ENCODE measurements around the gene FRMPD2. TPM values are rescaled to one million over a fixed set of nuclear protein-coding genes. Genes with fewer than 3 reads are reported as not detected.
"Not testable (repeated sequence)": the region's sequence is repeated elsewhere in the genome, so short reads cannot be mapped to it uniquely, and the experiment has no call there.

The FRMPD2 gene
- total RNA-seq, 1 experiment from 2014 or later: not detected

DNA sequence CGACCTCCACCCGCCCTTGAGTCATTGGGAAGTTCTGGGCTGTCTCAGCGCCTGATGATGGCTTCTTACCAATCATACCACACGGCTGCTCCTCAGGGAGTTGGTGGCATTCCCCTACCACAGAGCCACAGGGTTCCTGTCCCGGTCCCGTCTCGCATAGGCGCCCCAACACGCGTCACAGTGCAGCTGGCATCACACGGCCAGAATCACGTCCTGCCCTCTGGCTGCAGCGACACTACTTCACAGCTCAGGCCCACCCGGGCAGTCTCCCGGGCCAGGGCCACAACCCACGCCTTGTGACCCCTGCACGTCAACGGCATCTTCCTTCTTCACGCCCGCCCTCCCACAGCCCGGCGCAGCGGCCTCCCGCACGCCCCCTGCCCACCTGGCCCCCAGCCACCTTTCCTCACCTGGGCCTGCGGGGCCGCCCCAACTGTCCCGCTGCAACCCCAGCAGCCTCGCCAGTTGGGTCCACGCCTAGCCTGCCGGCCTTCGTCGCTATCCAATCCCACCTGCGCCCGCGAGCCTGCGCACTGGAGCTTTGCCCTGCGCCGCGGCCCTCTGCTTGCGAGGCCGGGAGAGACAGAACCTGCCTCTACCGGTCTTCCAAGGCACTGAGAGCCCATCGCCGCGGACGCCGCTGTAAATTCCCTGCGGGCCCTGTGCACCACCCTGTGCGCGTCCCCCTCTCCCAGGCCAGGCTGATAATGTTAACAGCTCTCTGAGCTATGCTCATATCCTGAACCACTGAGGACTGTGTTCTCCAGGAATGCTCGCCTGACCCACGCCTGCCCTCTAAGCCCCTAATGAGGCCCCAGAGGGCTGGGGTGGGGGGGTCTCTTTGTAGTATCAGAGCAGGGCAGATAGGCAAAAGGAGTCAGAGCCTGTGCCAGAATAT is 134.3 kb downstream of the FRMPD2 start:
- DNase-seq (ENCODE audit: low spot score); H3K27me3 ChIP-seq (replicated peaks; ENCODE audit: insufficient read depth, low read depth, low read length, poor library complexity); intact Hi-C loops (cut with micrococcal nuclease; ENCODE audit: unreplicated experiment); H3K4me3 ChIP-seq (ENCODE audit: low read depth, low read length, poor library complexity, severe bottlenecking); H3K4me1 ChIP-seq (ENCODE audit: insufficient read depth, low read length, poor library complexity, severe bottlenecking); POLR2A ChIA-PET (ENCODE audit: low non-redundant PET); H3K36me3 ChIP-seq (ENCODE audit: insufficient read depth, low read length, poor library complexity, severe bottlenecking); H3K27ac ChIP-seq (ENCODE audit: low read depth, low read length, poor library complexity, severe bottlenecking); BruUV-seq (replicated peaks); H3K9me3 ChIP-seq (ENCODE audit: low read depth, low read length, poor library complexity, severe bottlenecking); CTCF ChIA-PET: not testable (repeated sequence)

DNA sequence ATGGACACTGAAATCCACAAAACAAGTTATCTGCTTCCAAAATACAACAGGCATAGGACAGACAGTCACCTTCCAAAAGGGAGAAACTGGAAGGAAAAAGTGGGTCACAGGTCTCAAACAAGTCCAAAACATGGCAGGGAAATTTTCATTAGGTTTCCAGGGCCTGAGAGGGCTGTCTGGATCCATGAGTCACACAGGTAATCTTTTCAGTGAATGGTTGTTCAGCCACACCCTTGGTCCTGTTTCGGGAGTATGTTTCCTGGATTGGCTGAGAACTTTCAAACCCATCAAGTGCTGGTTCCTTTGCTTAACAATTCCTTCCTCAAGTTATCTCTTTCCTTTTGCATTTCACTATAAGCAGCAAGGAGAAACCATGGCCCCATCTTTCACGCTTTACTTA is 145.5 kb downstream of the FRMPD2 start:
- intact Hi-C loops (cut with micrococcal nuclease; ENCODE audit: unreplicated experiment); H3K4me3 ChIP-seq (ENCODE audit: low read depth, low read length, poor library complexity, severe bottlenecking); BruUV-seq (replicated peaks): not testable (repeated sequence)

GRCh38 chr10:48126251-48126650 is 148.2 kb downstream of the FRMPD2 start:
- BruUV-seq (replicated peaks); H3K27ac ChIP-seq (ENCODE audit: low read depth, low read length, poor library complexity, severe bottlenecking); intact Hi-C loops (cut with micrococcal nuclease; ENCODE audit: unreplicated experiment); CTCF ChIA-PET; H3K27me3 ChIP-seq (replicated peaks; ENCODE audit: insufficient read depth, low read depth, low read length, poor library complexity); H3K9me3 ChIP-seq (ENCODE audit: low read depth, low read length, poor library complexity, severe bottlenecking); H3K36me3 ChIP-seq (ENCODE audit: insufficient read depth, low read length, poor library complexity, severe bottlenecking); DNase-seq (ENCODE audit: low spot score); H3K4me3 ChIP-seq (ENCODE audit: low read depth, low read length, poor library complexity, severe bottlenecking); POLR2A ChIA-PET (ENCODE audit: low non-redundant PET); H3K4me1 ChIP-seq (ENCODE audit: insufficient read depth, low read length, poor library complexity, severe bottlenecking): not testable (repeated sequence)

More for the DNA sequence above, 145.5 kb downstream of the FRMPD2 start:
- H3K36me3 ChIP-seq (ENCODE audit: insufficient read depth, low read length, poor library complexity, severe bottlenecking); H3K4me1 ChIP-seq (ENCODE audit: insufficient read depth, low read length, poor library complexity, severe bottlenecking); CTCF ChIA-PET; H3K9me3 ChIP-seq (ENCODE audit: low read depth, low read length, poor library complexity, severe bottlenecking); H3K27ac ChIP-seq (ENCODE audit: low read depth, low read length, poor library complexity, severe bottlenecking); DNase-seq (ENCODE audit: low spot score); H3K27me3 ChIP-seq (replicated peaks; ENCODE audit: insufficient read depth, low read depth, low read length, poor library complexity); POLR2A ChIA-PET (ENCODE audit: low non-redundant PET): not testable (repeated sequence)

GRCh38 chr10:48125631-48126030 is 148.9 kb downstream of the FRMPD2 start:
- BruUV-seq (replicated peaks); CTCF ChIA-PET; H3K27me3 ChIP-seq (replicated peaks; ENCODE audit: insufficient read depth, low read depth, low read length, poor library complexity); H3K27ac ChIP-seq (ENCODE audit: low read depth, low read length, poor library complexity, severe bottlenecking); H3K36me3 ChIP-seq (ENCODE audit: insufficient read depth, low read length, poor library complexity, severe bottlenecking); H3K4me1 ChIP-seq (ENCODE audit: insufficient read depth, low read length, poor library complexity, severe bottlenecking); H3K4me3 ChIP-seq (ENCODE audit: low read depth, low read length, poor library complexity, severe bottlenecking); H3K9me3 ChIP-seq (ENCODE audit: low read depth, low read length, poor library complexity, severe bottlenecking); DNase-seq (ENCODE audit: low spot score); intact Hi-C loops (cut with micrococcal nuclease; ENCODE audit: unreplicated experiment); POLR2A ChIA-PET (ENCODE audit: low non-redundant PET): not testable (repeated sequence)

GRCh38 chr10:48122618-48123017 is 151.9 kb downstream of the FRMPD2 start:
- POLR2A ChIA-PET (ENCODE audit: low non-redundant PET); DNase-seq (ENCODE audit: low spot score); BruUV-seq (replicated peaks); H3K4me3 ChIP-seq (ENCODE audit: low read depth, low read length, poor library complexity, severe bottlenecking); H3K36me3 ChIP-seq (ENCODE audit: insufficient read depth, low read length, poor library complexity, severe bottlenecking); H3K27me3 ChIP-seq (replicated peaks; ENCODE audit: insufficient read depth, low read depth, low read length, poor library complexity); H3K9me3 ChIP-seq (ENCODE audit: low read depth, low read length, poor library complexity, severe bottlenecking); H3K4me1 ChIP-seq (ENCODE audit: insufficient read depth, low read length, poor library complexity, severe bottlenecking); H3K27ac ChIP-seq (ENCODE audit: low read depth, low read length, poor library complexity, severe bottlenecking); intact Hi-C loops (cut with micrococcal nuclease; ENCODE audit: unreplicated experiment); CTCF ChIA-PET: not testable (repeated sequence)

DNA sequence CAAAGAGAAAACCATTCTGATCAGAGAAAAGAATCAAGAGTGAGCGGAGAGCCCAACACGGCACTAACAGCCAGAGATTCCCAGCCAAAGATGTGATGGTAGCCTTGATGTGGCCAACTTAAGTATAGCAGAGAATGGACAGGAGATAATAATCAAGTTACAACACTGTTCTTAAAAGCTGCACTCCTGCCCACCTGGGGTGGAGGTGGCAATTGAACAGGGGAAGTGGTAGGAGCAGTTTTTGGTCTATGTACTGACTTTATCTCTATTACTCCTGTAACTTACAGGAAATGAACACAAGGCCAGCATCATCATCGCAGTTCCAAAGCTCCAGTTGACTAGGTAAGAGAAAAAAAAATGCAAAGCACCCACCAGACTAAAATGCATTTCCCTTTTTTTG is 164.2 kb downstream of the FRMPD2 start:
- DNase-seq (ENCODE audit: low spot score): not testable (repeated sequence)

More for the DNA sequence above, 164.2 kb downstream of the FRMPD2 start:
- intact Hi-C loops (cut with micrococcal nuclease; ENCODE audit: unreplicated experiment); H3K4me1 ChIP-seq (ENCODE audit: insufficient read depth, low read length, poor library complexity, severe bottlenecking); POLR2A ChIA-PET (ENCODE audit: low non-redundant PET); H3K36me3 ChIP-seq (ENCODE audit: insufficient read depth, low read length, poor library complexity, severe bottlenecking); H3K27me3 ChIP-seq (replicated peaks; ENCODE audit: insufficient read depth, low read depth, low read length, poor library complexity); CTCF ChIA-PET; H3K4me3 ChIP-seq (ENCODE audit: low read depth, low read length, poor library complexity, severe bottlenecking); H3K27ac ChIP-seq (ENCODE audit: low read depth, low read length, poor library complexity, severe bottlenecking); H3K9me3 ChIP-seq (ENCODE audit: low read depth, low read length, poor library complexity, severe bottlenecking); BruUV-seq (replicated peaks): not testable (repeated sequence)
